HepG2 (cell line): Measurements from ENCODE around the gene CAMTA1. TPM values are rescaled to one million over a fixed set of nuclear protein-coding genes. Genes with fewer than 3 reads are reported as not detected.

Experiments
- ATAC-seq: fragments of 200-7000 bp; cut with Tn5 transposase; 3 replicates; pipeline ENCODE4 v1.9.1; 2020; ENCODE audit warnings: mild to moderate bottlenecking, moderate library complexity
- BruUV-seq: library from RNA; stranded (reverse); fragments of 400-500 nt; replicated peaks from 2 replicates; lab custom pipeline; 2021; lab: Mats Ljungman, UMichigan
- CTCF ChIA-PET: fragments of 300-600 bp; formaldehyde crosslinking; extraction: SDS; loops from one replicate; lab custom pipeline; 2021; ENCODE audit warnings: low total read pairs, inconsistent platforms, low intra/inter-chr PET ratio; lab: Yijun Ruan, JAX
- POLR2A ChIA-PET: fragments of 350-600 bp; sonication (Branson Sonifier 250); formaldehyde crosslinking; loops from one replicate; lab custom pipeline; 2020; ENCODE audit warnings: antibody characterized with exemption, inconsistent platforms; lab: Yijun Ruan, JAX
- DNase-seq: peaks from one replicate; pipeline ENCODE4 v3.0.0-alpha.2; 2015; ENCODE audit warnings: low spot score
- FAIRE-seq: peaks from 3 replicates; lab custom pipeline; 2011; peaks lifted over from hg19 to GRCh38; lab: Jason Lieb, UNC
- H2AFZ ChIP-seq: one replicate; pipeline ENCODE4 v1.6.1; 2011; ENCODE audit warnings: low read length, inconsistent platforms
- H3K27ac ChIP-seq: fragments of 300-600 bp; 3 replicates; pipeline ENCODE4 v1.8.0; 2011; ENCODE audit warnings: mixed run types, mild to moderate bottlenecking, mixed read lengths, low read length, inconsistent platforms; ENCODE audit not compliant: insufficient read depth; ENCODE audit errors: extremely low read length
- H3K27me3 ChIP-seq, 2 experiments: fragments of 200-600 bp in 1 of 2; 2 replicates in 1 of 2; 3 replicates in 1 of 2; pipeline versions ENCODE4 v1.6.0 to v1.8.0; 2011; ENCODE audit warnings: low read length in 2 of 2, mild to moderate bottlenecking in 2 of 2, moderate library complexity in 2 of 2, inconsistent platforms in 1 of 2; ENCODE audit not compliant: insufficient read depth in 2 of 2, control insufficient read depth in 1 of 2
- H3K36me3 ChIP-seq, 2 experiments: fragments of 200-600 bp in 1 of 2; replicated peaks in 1 of 2; 2 replicates in 1 of 2; 3 replicates in 1 of 2; pipeline versions ENCODE4 v1.5.1 to v1.8.0; 2011; ENCODE audit warnings: low read length in 2 of 2, inconsistent platforms in 1 of 2; ENCODE audit not compliant: insufficient read depth in 2 of 2, control insufficient read depth in 1 of 2
- H3K4me1 ChIP-seq: 2 replicates; pipeline ENCODE4 v1.5.1; 2012; ENCODE audit warnings: low read length, inconsistent platforms; ENCODE audit not compliant: insufficient read depth
- H3K4me2 ChIP-seq: 2 replicates; pipeline ENCODE4 v1.6.0; 2011; ENCODE audit warnings: low read depth, low read length, inconsistent platforms
- H3K4me3 ChIP-seq, 3 experiments: fragments of 200-600 bp in 1 of 3; sonication (generic), shearing (Covaris generic) in 1 of 3; replicated peaks in 1 of 3; 2 replicates each; pipeline ENCODE4 v1.5.1; 2011 to 2016; ENCODE audit warnings: low read length in 3 of 3, inconsistent platforms in 2 of 3, low read depth in 2 of 3, mild to moderate bottlenecking in 2 of 3, control low read depth in 1 of 3, mixed read lengths in 1 of 3; ENCODE audit not compliant: insufficient read depth in 1 of 3
- H3K79me2 ChIP-seq: one replicate; pipeline ENCODE4 v1.6.1; 2011; ENCODE audit warnings: low read length, inconsistent platforms; ENCODE audit not compliant: insufficient read depth
- H3K9ac ChIP-seq: 2 replicates; pipeline ENCODE4 v1.6.0; 2011; ENCODE audit warnings: mild to moderate bottlenecking, low read depth, low read length, inconsistent platforms; ENCODE audit not compliant: insufficient read depth
- H3K9me3 ChIP-seq: 2 replicates; pipeline ENCODE4 v1.5.1; 2012; ENCODE audit warnings: mild to moderate bottlenecking, low read length
- H4K20me1 ChIP-seq: 2 replicates; pipeline ENCODE4 v1.6.0; 2011; ENCODE audit warnings: inconsistent platforms, mild to moderate bottlenecking, low read length, moderate library complexity; ENCODE audit not compliant: insufficient read depth
- PHF8 ChIP-seq: sonication (generic); formaldehyde crosslinking; IDR thresholded peaks from 2 replicates; pipeline ENCODE4 v1.5.0; 2020; ENCODE audit warnings: missing genetic modification reagents
- SP5 ChIP-seq: IDR thresholded peaks from 2 replicates; pipeline ENCODE4 v1.6.1; 2016; ENCODE audit warnings: low read depth, borderline replicate concordance
- ZNF615 ChIP-seq: sonication (generic); formaldehyde crosslinking; IDR thresholded peaks from 2 replicates; pipeline ENCODE4 v1.5.0; 2020; ENCODE audit warnings: mild to moderate bottlenecking, missing genetic modification reagents, borderline replicate concordance
- ZNF850 ChIP-seq: sonication (generic); formaldehyde crosslinking; conservative IDR thresholded peaks from 2 replicates; pipeline ENCODE4 v1.9.0; 2021; ENCODE audit warnings: mild to moderate bottlenecking, missing genetic modification reagents
- WGBS: methylation state at CpG from one replicate; pipeline ENCODE4 v1.1.6; 2017; ENCODE audit warnings: low lambda C conversion rate; 5-methylcytosine and 5-hydroxymethylcytosine counted together
- in situ Hi-C: cut with HindIII; loops from 2 replicates; pipeline ENCODE4 v1.10.0; 2017; ENCODE audit warnings: low pct_unique_long_range_greater_than_20kb; ENCODE audit not compliant: extremely low pct_ligation_motif_present
- intact Hi-C: fragments of 100-400 bp; cut with micrococcal nuclease; formaldehyde crosslinking; loops from one replicate; pipeline ENCODE4 v1.10.0; 2022; ENCODE audit not compliant: unreplicated experiment
- polyA plus RNA-seq, 8 experiments: library from polyadenylated mRNA; depleted of rRNA in 3 of 8; stranded (reverse) in 7 of 8; unstranded in 1 of 8; fragments of >200 nt; fragmentation: Illumina TruSeq in 4 of 8; extraction: Trizol in 4 of 8; gene quantifications; 2 replicates each; pipeline versions ENCODE4 v1.2.1 to v1.2.3, GENCODE V29; 2011 to 2016; ENCODE audit warnings: low read depth in 4 of 8, missing spikeins in 1 of 8, mixed read lengths in 1 of 8; ENCODE audit not compliant: insufficient read depth in 1 of 8
- total RNA-seq, 5 experiments: library from RNA; depleted of rRNA; stranded (reverse); fragments of >200 nt; fragmentation: Illumina TruSeq; extraction: Trizol; gene quantifications; 2 replicates each; pipeline ENCODE4 v1.2.3, GENCODE V29; 2016; ENCODE audit warnings: low read depth in 1 of 5
- TF ChIP-seq, protein P1 (sequence below): fragments of 450-650 bp; IDR thresholded peaks from 2 replicates; pipeline ENCODE4 v1.6.1; 2016

Gene CAMTA1
- total and polyA plus RNA-seq, 2 of the 13 experiments (the other 11 are each of a cell fraction or from before 2014, with no cell fraction given), result 25.0 to 36.4 TPM

- FAIRE-seq (no peak), ATAC-seq (no peak), DNase-seq (no peak)
- in situ Hi-C loops (no loop called here), intact Hi-C loops (no loop called here)
- no peaks in the 10 kb centered on the region for H3K79me2 ChIP-seq
- H3K27me3 ChIP-seq, result peaks cover 4 to 15% of the 10 kb centered on the region in 2 experiments
- CTCF ChIA-PET, result no interaction called here
- TF ChIP-seq, protein P1, sequence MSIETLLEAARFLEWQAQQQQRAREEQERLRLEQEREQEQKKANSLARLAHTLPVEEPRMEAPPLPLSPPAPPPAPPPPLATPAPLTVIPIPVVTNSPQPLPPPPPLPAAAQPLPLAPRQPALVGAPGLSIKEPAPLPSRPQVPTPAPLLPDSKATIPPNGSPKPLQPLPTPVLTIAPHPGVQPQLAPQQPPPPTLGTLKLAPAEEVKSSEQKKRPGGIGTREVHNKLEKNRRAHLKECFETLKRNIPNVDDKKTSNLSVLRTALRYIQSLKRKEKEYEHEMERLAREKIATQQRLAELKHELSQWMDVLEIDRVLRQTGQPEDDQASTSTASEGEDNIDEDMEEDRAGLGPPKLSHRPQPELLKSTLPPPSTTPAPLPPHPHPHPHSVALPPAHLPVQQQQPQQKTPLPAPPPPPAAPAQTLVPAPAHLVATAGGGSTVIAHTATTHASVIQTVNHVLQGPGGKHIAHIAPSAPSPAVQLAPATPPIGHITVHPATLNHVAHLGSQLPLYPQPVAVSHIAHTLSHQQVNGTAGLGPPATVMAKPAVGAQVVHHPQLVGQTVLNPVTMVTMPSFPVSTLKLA, result peak; percentile 56; the same call in 1 of the 2 replicates
- TF ChIP-seq SP5 (CRISPR knock-in tag), result no peak
- H3K4me1 ChIP-seq, result no peaks in the 10 kb centered on the region
- H3K27ac ChIP-seq, result no peak overlapping the region
- no peak overlapping the region for H2AFZ ChIP-seq
- 55% methylated on average over 17 of the region's 19 CpGs for WGBS
- no peaks in the 10 kb centered on the region for H4K20me1 ChIP-seq
- no peak overlapping the region for H3K4me3 ChIP-seq
- H3K9ac ChIP-seq, result no peak overlapping the region
- no peaks in the 10 kb centered on the region for H3K36me3 ChIP-seq
- H3K4me2 ChIP-seq, result no peak overlapping the region
- no TSS peak for BruUV-seq
- no peaks in the 10 kb centered on the region for H3K9me3 ChIP-seq
- POLR2A ChIA-PET, result no interaction called here
Observed at GRCh38 chr1:7372477-7373120, 587.3 kb downstream of the CAMTA1 start.

GRCh38 chr1:7373251-7373650 is 588.0 kb downstream of the CAMTA1 start:
- FAIRE-seq, result no peak
- no peaks in the 10 kb centered on the region for H3K36me3 ChIP-seq
- H3K4me2 ChIP-seq, result no peak overlapping the region
- intact Hi-C loops (no loop called here), in situ Hi-C loops (no loop called here)
- no peak overlapping the region for H3K9ac ChIP-seq
- ATAC-seq, result no peak
- no peaks in the 10 kb centered on the region for H4K20me1 ChIP-seq
- H3K4me3 ChIP-seq, result no peak overlapping the region
- H3K27me3 ChIP-seq, result peaks cover 4 to 15% of the 10 kb centered on the region in 2 experiments
- H3K79me2 ChIP-seq, result no peaks in the 10 kb centered on the region
- no peak for TF ChIP-seq ZNF850 (CRISPR knock-in tag)
- no peak for TF ChIP-seq PHF8 (CRISPR knock-in tag)
- no peak for TF ChIP-seq ZNF615
- no peaks in the 10 kb centered on the region for H3K9me3 ChIP-seq
- 39% methylated on average over 5 of the region's 11 CpGs for WGBS
- CTCF ChIA-PET, result no interaction called here
- DNase-seq, result no peak
- H3K4me1 ChIP-seq, result no peaks in the 10 kb centered on the region
- no TSS peak for BruUV-seq
- POLR2A ChIA-PET, result no interaction called here
- H2AFZ ChIP-seq, result no peak overlapping the region
- no peak overlapping the region for H3K27ac ChIP-seq
